ENCODE data around the gene SRXN1. TPM values are rescaled to one million over a fixed set of nuclear protein-coding genes. Genes with fewer than 3 reads are reported as not detected.

SRXN1 gene
- total and polyA plus RNA-seq, 9 of the 15 experiments (the other 6 are each of a cell fraction or from before 2014, with no cell fraction given) = 6.8 to 36.4 (median 21.6) TPM

GRCh38 chr20:642398-643174, 10.4 kb downstream of the SRXN1 start:
- in situ Hi-C loops (cut with MboI) (no loop called here), intact Hi-C loops (cut with micrococcal nuclease) (loop anchor here (10.0 kb wide), 1 partner anchor 288 kb away; no protein-coding TSS in a partner anchor)
- no peaks in the 10 kb centered on the region for H3K9me3 ChIP-seq (replicated peaks; ENCODE audit: control insufficient read depth, insufficient read depth, low read depth, low read length)
- H3K79me2 ChIP-seq (ENCODE audit: control insufficient read depth, insufficient read depth, low read length) = peaks cover 3% of the 10 kb centered on the region; the same call in 1 of the 3 replicates
- DNase-seq (ENCODE audit: extremely low read depth in 1 of 4, low spot score in 3 of 4) (peak; percentile 47 to 63 (median 54)), ATAC-seq (peak; percentile 52), FAIRE-seq (no peak)
- H3K4me2 ChIP-seq (ENCODE audit: insufficient read depth, low read length) = peak overlapping the region; percentile 84
- ChIA-PET CTCF (ENCODE audit: low intra/inter-chr PET ratio) (no interaction called here), POLR2A (interaction anchor here (0.5 to 1.0 kb wide), 3 partner anchors 15 to 177 kb away, joined by 3 to 4 read pairs (median 3); no protein-coding TSS in a partner anchor)
- H3K9ac ChIP-seq (ENCODE audit: insufficient read depth in 1 of 2, low read depth in 2 of 2, low read length in 2 of 2) = peak overlapping the region; percentile 49 to 68
- no peaks in the 10 kb centered on the region for H3K27me3 ChIP-seq (ENCODE audit: control insufficient read depth in 2 of 2, insufficient read depth in 2 of 2, low read length in 2 of 2)
- H3K9me1 ChIP-seq (ENCODE audit: control insufficient read depth, insufficient read depth, low read length) = no peaks in the 10 kb centered on the region
- WGBS (ENCODE audit: insufficient coverage, low coverage, missing lambda C conversion rate) = 3% methylated on average over 14 of the region's 57 CpGs
- H3K4me1 ChIP-seq (replicated peaks in 1 of 2; ENCODE audit: control insufficient read depth in 2 of 2, insufficient read depth in 2 of 2, low read length in 2 of 2) = peaks cover 18 to 19% of the 10 kb centered on the region in 2 experiments; a peak in 4 of 5 replicates
- no TSS peak for BruUV-seq (replicated peaks)
- H3K36me3 ChIP-seq (ENCODE audit: control insufficient read depth, insufficient read depth, low read length) = peaks cover 9% of the 10 kb centered on the region
- H4K20me1 ChIP-seq (replicated peaks; ENCODE audit: control insufficient read depth, insufficient read depth, low read length) = peaks cover 3% of the 10 kb centered on the region; the same call in 1 of the 2 replicates
- peak overlapping the region; percentile 49; the same call in 2 of the 3 replicates for H3K27ac ChIP-seq (ENCODE audit: extremely low read depth, low read depth, low read length)
- H2AFZ ChIP-seq (ENCODE audit: low read depth, low read length) = peak overlapping the region; percentile 77
- peak overlapping the region; percentile 47 for H3K4me3 ChIP-seq
- TF ChIP-seq TEAD1 (CRISPR knock-in tag; IDR thresholded peaks at IDR 0.05) = no peak
- TF ChIP-seq, protein P1, sequence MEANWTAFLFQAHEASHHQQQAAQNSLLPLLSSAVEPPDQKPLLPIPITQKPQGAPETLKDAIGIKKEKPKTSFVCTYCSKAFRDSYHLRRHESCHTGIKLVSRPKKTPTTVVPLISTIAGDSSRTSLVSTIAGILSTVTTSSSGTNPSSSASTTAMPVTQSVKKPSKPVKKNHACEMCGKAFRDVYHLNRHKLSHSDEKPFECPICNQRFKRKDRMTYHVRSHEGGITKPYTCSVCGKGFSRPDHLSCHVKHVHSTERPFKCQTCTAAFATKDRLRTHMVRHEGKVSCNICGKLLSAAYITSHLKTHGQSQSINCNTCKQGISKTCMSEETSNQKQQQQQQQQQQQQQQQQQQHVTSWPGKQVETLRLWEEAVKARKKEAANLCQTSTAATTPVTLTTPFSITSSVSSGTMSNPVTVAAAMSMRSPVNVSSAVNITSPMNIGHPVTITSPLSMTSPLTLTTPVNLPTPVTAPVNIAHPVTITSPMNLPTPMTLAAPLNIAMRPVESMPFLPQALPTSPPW (CRISPR knock-in tag; IDR thresholded peaks at IDR 0.05) = peak; percentile 66
- no peak for TF ChIP-seq HNRNPLL (IDR thresholded peaks at IDR 0.05; ENCODE audit: low read depth, low read length, poor library complexity, severe bottlenecking)
- TF ChIP-seq GATAD2B (IDR thresholded peaks at IDR 0.05; ENCODE audit: borderline replicate concordance) = 0 out of 2 replicates have a peak, but pooled peaks have one; percentile 32
- peak; percentile 43; the same call in 1 of the 2 replicates for TF ChIP-seq EGR1 (conservative IDR thresholded peaks at IDR 0.05)
- TF ChIP-seq, protein P2, sequence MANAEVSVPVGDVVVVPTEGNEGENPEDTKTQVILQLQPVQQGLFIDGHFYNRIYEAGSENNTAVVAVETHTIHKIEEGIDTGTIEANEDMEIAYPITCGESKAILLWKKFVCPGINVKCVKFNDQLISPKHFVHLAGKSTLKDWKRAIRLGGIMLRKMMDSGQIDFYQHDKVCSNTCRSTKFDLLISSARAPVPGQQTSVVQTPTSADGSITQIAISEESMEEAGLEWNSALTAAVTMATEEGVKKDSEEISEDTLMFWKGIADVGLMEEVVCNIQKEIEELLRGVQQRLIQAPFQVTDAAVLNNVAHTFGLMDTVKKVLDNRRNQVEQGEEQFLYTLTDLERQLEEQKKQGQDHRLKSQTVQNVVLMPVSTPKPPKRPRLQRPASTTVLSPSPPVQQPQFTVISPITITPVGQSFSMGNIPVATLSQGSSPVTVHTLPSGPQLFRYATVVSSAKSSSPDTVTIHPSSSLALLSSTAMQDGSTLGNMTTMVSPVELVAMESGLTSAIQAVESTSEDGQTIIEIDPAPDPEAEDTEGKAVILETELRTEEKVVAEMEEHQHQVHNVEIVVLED (CRISPR knock-in tag; IDR thresholded peaks at IDR 0.05) = no peak
- TF ChIP-seq PKNOX1 (IDR thresholded peaks at IDR 0.05) = 0 out of 2 replicates have a peak, but pooled peaks have one; percentile 7
- no peak for TF ChIP-seq TAF7 (tag; IDR thresholded peaks at IDR 0.05)
- peak; percentile 25; the same call in 1 of the 2 replicates for TF ChIP-seq CREM (IDR thresholded peaks at IDR 0.05; ENCODE audit: low read depth)
- no peak for TF ChIP-seq RAD21 (CRISPR knock-in tag; conservative IDR thresholded peaks at IDR 0.05 in 1 of 2, IDR thresholded peaks at IDR 0.05 in 1 of 2)
- no peak for TF ChIP-seq BRD9 (IDR thresholded peaks at IDR 0.05; ENCODE audit: low read depth, partially characterized antibody)
- TF ChIP-seq MECOM (CRISPR knock-in tag; IDR thresholded peaks at IDR 0.05) = no peak
- TF ChIP-seq MAZ (CRISPR knock-in tag; conservative IDR thresholded peaks at IDR 0.05 in 1 of 2, IDR thresholded peaks at IDR 0.05 in 1 of 2) = 0 out of 4 replicates have a peak, but pooled peaks of 1 of the 2 experiments have one; percentile 31
- 0 out of 2 replicates have a peak, but pooled peaks have one; percentile 44 for TF ChIP-seq ATF7 (IDR thresholded peaks at IDR 0.05)
- TF ChIP-seq MEF2A (IDR thresholded peaks at IDR 0.05; ENCODE audit: control insufficient read depth, low read depth, low read length) = no peak
- no peak for TF ChIP-seq ZC3H4 (CRISPR knock-in tag; IDR thresholded peaks at IDR 0.05; ENCODE audit: borderline replicate concordance)
- TF ChIP-seq ZBTB7A (IDR thresholded peaks at IDR 0.05; ENCODE audit: borderline replicate concordance, control insufficient read depth, low read depth, low read length) = peak; percentile 78; the same call in 1 of the 2 replicates

Measured in K562 (cell line).